ENCODE measurements around the gene ZNF512B.

DNA sequence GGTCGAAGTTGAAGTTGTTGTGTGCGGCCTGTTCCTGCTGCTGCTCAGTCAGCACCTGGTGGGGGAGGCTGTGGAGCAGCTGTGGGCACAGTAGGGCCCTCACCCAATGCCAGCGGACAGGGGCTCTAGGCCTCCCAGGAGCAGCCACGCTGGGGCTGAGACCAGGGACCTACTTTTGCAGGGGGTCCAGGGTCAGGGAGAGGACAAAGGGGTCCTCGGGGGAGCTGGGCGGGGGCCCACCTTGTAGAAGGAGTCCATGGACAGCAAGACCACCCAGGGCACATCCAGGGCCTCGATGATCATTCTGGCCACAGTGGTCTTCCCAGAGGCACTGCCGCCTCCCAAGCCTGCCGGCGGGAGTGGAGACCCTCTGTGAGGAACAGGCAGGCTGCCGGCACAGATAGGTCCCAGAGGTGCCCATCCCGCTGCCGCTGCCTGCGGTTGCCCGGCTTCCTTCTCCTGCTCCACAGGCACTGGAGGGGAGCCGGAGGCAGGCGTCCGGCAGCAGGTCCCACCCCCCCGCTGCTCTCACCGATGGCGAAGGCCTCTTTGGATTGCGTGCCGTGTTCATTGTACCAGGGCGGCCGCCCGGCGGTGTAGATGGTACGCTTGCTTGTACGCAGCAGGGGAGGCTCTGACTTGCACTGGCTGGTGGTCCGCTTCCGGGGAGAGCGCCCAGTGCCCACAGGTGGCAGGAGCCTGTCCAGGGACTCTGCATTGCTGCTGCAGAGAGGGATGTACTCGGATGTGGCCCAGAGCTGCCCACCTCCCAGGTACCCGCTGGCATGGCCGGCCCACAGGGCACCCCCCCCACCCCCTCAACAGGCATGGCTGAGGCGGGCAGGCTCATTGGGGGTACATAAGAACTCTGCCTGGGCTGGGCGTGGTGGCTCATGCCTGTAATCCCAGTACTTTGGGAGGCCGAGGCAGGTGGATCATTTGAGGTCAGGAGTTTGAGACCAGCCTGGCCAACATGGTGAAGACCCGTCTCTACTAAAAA is 23.5 kb downstream of the ZNF512B start:
- TF ChIP-seq, protein P1, sequence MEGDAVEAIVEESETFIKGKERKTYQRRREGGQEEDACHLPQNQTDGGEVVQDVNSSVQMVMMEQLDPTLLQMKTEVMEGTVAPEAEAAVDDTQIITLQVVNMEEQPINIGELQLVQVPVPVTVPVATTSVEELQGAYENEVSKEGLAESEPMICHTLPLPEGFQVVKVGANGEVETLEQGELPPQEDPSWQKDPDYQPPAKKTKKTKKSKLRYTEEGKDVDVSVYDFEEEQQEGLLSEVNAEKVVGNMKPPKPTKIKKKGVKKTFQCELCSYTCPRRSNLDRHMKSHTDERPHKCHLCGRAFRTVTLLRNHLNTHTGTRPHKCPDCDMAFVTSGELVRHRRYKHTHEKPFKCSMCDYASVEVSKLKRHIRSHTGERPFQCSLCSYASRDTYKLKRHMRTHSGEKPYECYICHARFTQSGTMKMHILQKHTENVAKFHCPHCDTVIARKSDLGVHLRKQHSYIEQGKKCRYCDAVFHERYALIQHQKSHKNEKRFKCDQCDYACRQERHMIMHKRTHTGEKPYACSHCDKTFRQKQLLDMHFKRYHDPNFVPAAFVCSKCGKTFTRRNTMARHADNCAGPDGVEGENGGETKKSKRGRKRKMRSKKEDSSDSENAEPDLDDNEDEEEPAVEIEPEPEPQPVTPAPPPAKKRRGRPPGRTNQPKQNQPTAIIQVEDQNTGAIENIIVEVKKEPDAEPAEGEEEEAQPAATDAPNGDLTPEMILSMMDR (IDR thresholded peaks at IDR 0.05): no peak
- no peak for TF ChIP-seq POLR2A (IDR thresholded peaks at IDR 0.05)
